ENCODE measurements around the gene NUBP1.

NUBP1 gene

GRCh38 chr16:10808850-10809249 is 65.2 kb downstream of the NUBP1 start:
- no peak for DNase-seq

- DNase-seq: no peak
These were observed 66.1 kb downstream of the NUBP1 start for GRCh38 chr16:10809706-10810105.

- no peak for DNase-seq
These were observed 68.9 kb downstream of the NUBP1 start for GRCh38 chr16:10812312-10813098.

GRCh38 chr16:10813099-10813455 is 69.4 kb downstream of the NUBP1 start:
- DNase-seq: no peak

GRCh38 chr16:10817514-10817913 is 73.9 kb downstream of the NUBP1 start:
- DNase-seq: no peak

- no peak for DNase-seq
These were observed 74.6 kb downstream of the NUBP1 start, which contains the start of gene TVP23A for GRCh38 chr16:10817963-10818941. Gene TVP23A (minus strand): TSS chr16:10818794. CDS start chr16:10818493, 301 bp downstream.

Data from midbrain (tissue), 1 donor.